Progenitor cell of endocrine pancreas (in vitro differentiated cells): Measurements from ENCODE around the gene ZNF844. TPM values are rescaled to one million over a fixed set of nuclear protein-coding genes. Genes with fewer than 3 reads are reported as not detected.
A peak's percentile ranks its signal among the peaks of the same experiment; 100 is the strongest.

Experiments used
- DNase-seq: peaks from one replicate; pipeline ENCODE4 v3.0.0; 2021; ENCODE audit warnings: low spot score; ENCODE audit not compliant: unreplicated experiment
- H3K27ac Mint-ChIP-seq: 2 replicates; pipeline ENCODE4 v1.8.0; 2021; ENCODE audit warnings: mild to moderate bottlenecking, moderate library complexity, mixed read lengths
- H3K27me3 Mint-ChIP-seq: 2 replicates; pipeline ENCODE4 v1.8.0; 2021; ENCODE audit warnings: mixed read lengths
- H3K36me3 Mint-ChIP-seq: 2 replicates; pipeline ENCODE4 v1.8.0; 2022; ENCODE audit warnings: mixed read lengths; ENCODE audit not compliant: insufficient read depth
- H3K4me1 Mint-ChIP-seq: 2 replicates; pipeline ENCODE4 v1.8.0; 2021; ENCODE audit warnings: low read depth, mixed read lengths
- H3K4me3 Mint-ChIP-seq: 2 replicates; pipeline ENCODE4 v1.8.0; 2021; ENCODE audit warnings: low read depth, mild to moderate bottlenecking, moderate library complexity, mixed read lengths
- H3K9me3 Mint-ChIP-seq: 2 replicates; pipeline ENCODE4 v1.8.0; 2021; ENCODE audit warnings: low read depth, mixed read lengths
- total RNA-seq: library from RNA; stranded (reverse); gene quantifications from 2 replicates; pipeline ENCODE4 v1.2.1, GENCODE V29; 2021
- TF ChIP-seq, protein P1 (sequence below): fragments of 200-600 bp; sonication (generic); IDR thresholded peaks from one replicate; pipeline ENCODE4 v1.5.0; 2021; ENCODE audit warnings: antibody characterized with exemption, mild to moderate bottlenecking; ENCODE audit not compliant: unreplicated experiment

The ZNF844 gene
- total RNA-seq, 1 donor from 2014 or later: 13.4 TPM

DNA sequence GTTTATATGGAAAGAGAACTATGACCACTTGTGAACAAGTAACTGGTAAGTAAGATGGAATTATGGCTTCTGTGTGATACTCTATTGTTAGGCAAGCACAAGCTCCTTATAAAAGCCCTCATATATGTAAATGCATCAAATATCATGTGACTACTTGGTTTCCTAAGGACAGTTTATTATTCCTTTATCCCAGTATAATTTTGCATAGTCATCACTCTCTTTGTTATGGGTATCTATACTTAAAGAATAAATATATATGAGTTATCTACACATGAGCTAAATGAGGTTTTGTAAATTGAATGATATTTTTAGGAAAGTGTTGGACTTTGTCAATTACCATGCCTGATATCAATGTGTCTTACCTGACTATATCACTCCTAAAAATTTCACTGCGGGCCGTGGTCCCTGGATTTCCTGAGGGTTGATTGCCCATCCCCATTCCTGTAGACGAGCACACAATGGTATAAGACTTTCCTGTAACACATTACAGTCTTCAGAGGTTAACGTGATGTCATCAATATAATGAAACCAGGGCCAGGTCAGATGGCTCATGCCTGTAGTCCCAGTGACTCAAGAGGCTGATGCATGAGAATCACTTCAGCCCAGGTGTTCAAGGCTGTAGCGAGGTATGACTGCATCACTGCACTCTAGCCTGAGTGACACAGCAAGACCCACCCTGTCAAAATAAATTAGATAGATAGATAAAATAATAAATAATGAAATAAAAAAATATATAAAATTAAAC lies 20.7 kb downstream of the ZNF844 start:
- H3K4me3 Mint-ChIP-seq: no peak overlapping the region
- H3K27me3 Mint-ChIP-seq: no peaks in the 10 kb centered on the region
- H3K27ac Mint-ChIP-seq: no peak overlapping the region
- H3K9me3 Mint-ChIP-seq: peaks cover 26% of the 10 kb centered on the region
- no peak for DNase-seq
- TF ChIP-seq, protein P1, sequence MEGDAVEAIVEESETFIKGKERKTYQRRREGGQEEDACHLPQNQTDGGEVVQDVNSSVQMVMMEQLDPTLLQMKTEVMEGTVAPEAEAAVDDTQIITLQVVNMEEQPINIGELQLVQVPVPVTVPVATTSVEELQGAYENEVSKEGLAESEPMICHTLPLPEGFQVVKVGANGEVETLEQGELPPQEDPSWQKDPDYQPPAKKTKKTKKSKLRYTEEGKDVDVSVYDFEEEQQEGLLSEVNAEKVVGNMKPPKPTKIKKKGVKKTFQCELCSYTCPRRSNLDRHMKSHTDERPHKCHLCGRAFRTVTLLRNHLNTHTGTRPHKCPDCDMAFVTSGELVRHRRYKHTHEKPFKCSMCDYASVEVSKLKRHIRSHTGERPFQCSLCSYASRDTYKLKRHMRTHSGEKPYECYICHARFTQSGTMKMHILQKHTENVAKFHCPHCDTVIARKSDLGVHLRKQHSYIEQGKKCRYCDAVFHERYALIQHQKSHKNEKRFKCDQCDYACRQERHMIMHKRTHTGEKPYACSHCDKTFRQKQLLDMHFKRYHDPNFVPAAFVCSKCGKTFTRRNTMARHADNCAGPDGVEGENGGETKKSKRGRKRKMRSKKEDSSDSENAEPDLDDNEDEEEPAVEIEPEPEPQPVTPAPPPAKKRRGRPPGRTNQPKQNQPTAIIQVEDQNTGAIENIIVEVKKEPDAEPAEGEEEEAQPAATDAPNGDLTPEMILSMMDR: no peak
- H3K4me1 Mint-ChIP-seq: no peaks in the 10 kb centered on the region
- peaks cover 28% of the 10 kb centered on the region for H3K36me3 Mint-ChIP-seq

DNA sequence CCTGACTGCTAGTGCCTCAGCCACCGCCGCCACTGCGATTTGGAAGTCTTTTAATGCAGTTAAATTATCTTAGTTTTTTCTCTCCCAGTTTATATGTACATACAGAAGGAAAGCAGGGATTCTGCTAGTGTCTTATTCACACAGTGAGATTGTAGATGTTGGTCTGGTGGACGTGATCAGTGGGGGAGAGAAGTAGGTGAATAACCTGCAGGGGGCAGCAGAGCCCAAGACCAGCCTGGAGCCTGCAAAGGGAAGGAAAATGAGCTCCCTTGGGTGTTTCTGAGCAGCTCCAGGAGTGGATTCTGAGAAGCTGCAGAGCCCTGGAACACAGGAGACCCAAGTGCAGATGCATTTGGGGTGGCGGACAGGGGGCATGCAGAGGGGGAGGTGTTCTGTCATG lies 26.3 kb downstream of the ZNF844 start:
- H3K27ac Mint-ChIP-seq: peak overlapping the region; percentile 58
- H3K36me3 Mint-ChIP-seq: peaks cover 17% of the 10 kb centered on the region
- H3K4me1 Mint-ChIP-seq: peaks cover 2% of the 10 kb centered on the region
- TF ChIP-seq, protein P1: peak; percentile 64
- peak; percentile 30 for DNase-seq
- peak overlapping the region; percentile 51 for H3K4me3 Mint-ChIP-seq
- no peaks in the 10 kb centered on the region for H3K27me3 Mint-ChIP-seq
- peaks cover 16% of the 10 kb centered on the region for H3K9me3 Mint-ChIP-seq

DNA sequence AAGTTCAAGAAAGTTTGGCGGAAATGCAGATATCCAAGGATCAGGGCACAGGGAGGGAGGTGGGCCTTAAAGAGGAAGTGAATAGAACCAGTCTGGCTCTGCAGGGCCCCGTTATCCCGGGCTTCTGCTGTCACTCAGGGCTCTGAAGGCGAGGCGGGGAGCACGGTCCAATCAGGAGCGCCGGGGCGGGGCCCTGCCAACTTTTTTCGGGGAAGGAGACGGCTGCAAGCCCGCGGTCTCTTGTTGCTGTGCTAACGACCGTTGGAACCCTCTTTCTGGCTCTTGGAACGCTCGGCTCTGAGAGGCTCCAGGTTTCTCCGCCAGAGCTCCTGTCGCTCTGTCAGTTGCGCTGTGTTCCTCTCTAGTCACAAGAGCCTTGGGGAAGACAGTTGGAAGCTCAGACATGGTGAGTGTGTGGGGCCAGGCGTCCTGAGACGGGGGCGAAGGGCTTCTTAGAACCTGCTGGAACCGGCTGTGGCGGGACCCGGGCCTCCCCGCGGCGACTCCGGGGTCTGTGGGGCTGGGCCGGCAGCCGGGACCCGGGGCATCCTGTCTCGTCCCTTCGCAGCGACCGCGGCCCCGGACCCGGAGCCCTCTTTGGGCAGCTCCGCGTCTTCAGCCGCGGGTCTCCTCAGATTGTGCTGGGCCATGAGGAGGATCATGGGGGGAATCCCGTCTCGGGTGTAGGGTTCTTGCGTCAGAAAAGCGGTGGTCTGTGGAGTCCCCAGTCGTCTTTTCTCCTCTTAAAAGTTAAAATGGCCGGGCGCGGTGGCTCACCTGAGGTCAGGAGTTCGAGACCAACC lies 27.7 kb downstream of the ZNF844 start:
- H3K36me3 Mint-ChIP-seq: peaks cover 22% of the 10 kb centered on the region
- TF ChIP-seq, protein P1: no peak
- DNase-seq: peak; percentile 65
- H3K27ac Mint-ChIP-seq: peak overlapping the region; percentile 95
- H3K4me1 Mint-ChIP-seq: peaks cover 2% of the 10 kb centered on the region
- peaks cover 21% of the 10 kb centered on the region for H3K9me3 Mint-ChIP-seq
- H3K27me3 Mint-ChIP-seq: no peaks in the 10 kb centered on the region
- H3K4me3 Mint-ChIP-seq: peak overlapping the region; percentile 79

DNA sequence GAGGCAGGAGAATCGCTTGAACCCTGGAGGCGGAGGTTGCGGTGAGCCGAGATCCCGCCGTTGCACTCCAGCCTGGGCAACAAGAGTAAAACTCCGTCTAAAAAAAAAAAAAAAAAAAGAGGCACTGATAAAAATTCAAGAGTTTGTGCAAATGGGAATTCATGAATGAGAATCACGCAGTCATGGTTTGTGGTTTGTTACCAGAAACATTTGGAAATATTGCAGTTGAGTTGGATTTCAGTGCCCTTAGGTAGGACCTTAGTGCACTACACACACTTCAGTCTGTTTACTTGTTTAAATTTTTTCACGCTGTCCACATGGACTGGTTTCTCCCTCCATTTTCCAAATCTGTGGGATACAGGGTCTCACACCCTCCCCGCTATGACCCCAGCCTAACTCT lies 28.4 kb downstream of the ZNF844 start:
- H3K9me3 Mint-ChIP-seq: peaks cover 20% of the 10 kb centered on the region
- H3K27ac Mint-ChIP-seq: peak overlapping the region; percentile 90
- no peaks in the 10 kb centered on the region for H3K27me3 Mint-ChIP-seq
- peak overlapping the region; percentile 79 for H3K4me3 Mint-ChIP-seq
- DNase-seq: no peak
- H3K36me3 Mint-ChIP-seq: peaks cover 24% of the 10 kb centered on the region
- TF ChIP-seq, protein P1: no peak
- H3K4me1 Mint-ChIP-seq: peaks cover 2% of the 10 kb centered on the region

DNA sequence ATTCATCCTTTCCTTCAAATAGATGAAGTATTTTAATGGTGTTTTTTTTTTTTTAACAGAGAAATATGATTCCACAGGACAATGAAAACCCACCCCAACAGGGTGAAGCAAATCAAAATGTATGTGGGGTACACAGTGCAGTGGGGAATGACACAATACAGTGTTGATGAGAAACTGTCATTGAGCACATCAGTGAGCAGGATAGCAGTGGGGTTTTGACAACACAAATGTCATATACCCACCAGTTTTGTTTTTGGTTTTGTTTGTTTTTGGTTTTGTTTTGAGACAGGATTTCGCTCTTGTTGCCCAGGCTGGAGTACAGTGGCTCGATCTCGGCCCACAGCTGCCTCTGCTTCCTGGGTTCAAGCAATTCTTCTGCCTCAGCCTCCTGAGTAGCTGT lies 29.2 kb downstream of the ZNF844 start:
- H3K27ac Mint-ChIP-seq: no peak overlapping the region
- H3K4me3 Mint-ChIP-seq: no peak overlapping the region
- H3K36me3 Mint-ChIP-seq: peaks cover 30% of the 10 kb centered on the region
- TF ChIP-seq, protein P1: no peak
- no peak for DNase-seq
- H3K4me1 Mint-ChIP-seq: peaks cover 2% of the 10 kb centered on the region
- H3K9me3 Mint-ChIP-seq: peaks cover 22% of the 10 kb centered on the region
- no peaks in the 10 kb centered on the region for H3K27me3 Mint-ChIP-seq
